GDM1 (cell line): ENCODE data around the gene FAM162B.
"Not testable (repeated sequence)": the region's sequence is repeated elsewhere in the genome, so short reads cannot be mapped to it uniquely, and the experiment has no call there.

Experiments
- DNase-seq: peaks from one replicate; lab custom pipeline; 2025; lab: John Stamatoyannopoulos, UW

The FAM162B gene

GRCh38 chr6:116764961-116765841 is at the start of gene FAM162B:
Gene FAM162B (minus strand): TSS chr6:116765719. CDS start chr6:116765576, 143 bp downstream.
- DNase-seq, result no peak

- no peak for DNase-seq
These were observed 46.6 kb upstream of the FAM162B start for GRCh38 chr6:116812051-116812650.

GRCh38 chr6:116801971-116802370 is 36.5 kb upstream of the FAM162B start:
- no peak for DNase-seq

GRCh38 chr6:116799945-116800344 is 34.4 kb upstream of the FAM162B start:
- DNase-seq, result no peak

GRCh38 chr6:116797585-116797984 is 32.1 kb upstream of the FAM162B start:
- no peak for DNase-seq

- DNase-seq, result no peak
These were observed 27.7 kb upstream of the FAM162B start for GRCh38 chr6:116793224-116793623.

GRCh38 chr6:116783852-116784251 is 18.3 kb upstream of the FAM162B start:
- DNase-seq, result no peak

GRCh38 chr6:116779573-116780164 is 14.2 kb upstream of the FAM162B start:
- DNase-seq, result peak; percentile 4

- DNase-seq, result no peak
These were observed 8.4 kb upstream of the FAM162B start for GRCh38 chr6:116773886-116774285.

- DNase-seq, result no peak
These were observed 6.9 kb upstream of the FAM162B start for GRCh38 chr6:116772450-116772849.

- no peak for DNase-seq
These were observed 2.2 kb upstream of the FAM162B start for GRCh38 chr6:116767715-116768114.

GRCh38 chr6:116766506-116767176 is 1.1 kb upstream of the FAM162B start:
- no peak for DNase-seq

GRCh38 chr6:116764629-116764960 is 924 bp downstream of the FAM162B start:
- DNase-seq, result no peak

GRCh38 chr6:116763906-116764628 is 1.5 kb downstream of the FAM162B start:
- no peak for DNase-seq

GRCh38 chr6:116763048-116763447 is 2.5 kb downstream of the FAM162B start:
- DNase-seq, result no peak

- DNase-seq, result no peak
These were observed 3.3 kb downstream of the FAM162B start for GRCh38 chr6:116762235-116762634.

- DNase-seq, result no peak
These were observed 3.7 kb downstream of the FAM162B start for GRCh38 chr6:116761779-116762178.

GRCh38 chr6:116745176-116745575 is 20.3 kb downstream of the FAM162B start:
- DNase-seq, result no peak

- DNase-seq, result no peak
These were observed 23.9 kb downstream of the FAM162B start for GRCh38 chr6:116741571-116741970.

GRCh38 chr6:116740486-116740885 is 25.0 kb downstream of the FAM162B start:
- not testable (repeated sequence) for DNase-seq

- DNase-seq, result no peak
These were observed 28.5 kb downstream of the FAM162B start for GRCh38 chr6:116737004-116737403.

GRCh38 chr6:116730513-116730912 is 35.0 kb downstream of the FAM162B start:
- DNase-seq, result no peak
